ENCODE results near the gene DYNLL1.

GRCh38 chr12:120473807-120474615 is 21.9 kb upstream of the DYNLL1 start:
- TF ChIP-seq CTCF (IDR thresholded peaks at IDR 0.05) (no peak), POLR2A (IDR thresholded peaks at IDR 0.05) (no peak), POLR2AphosphoS5 (IDR thresholded peaks at IDR 0.05) (no peak), EP300 (IDR thresholded peaks at IDR 0.05) (no peak)

Measured in gastroesophageal sphincter (tissue), 3 donors.